Dermis blood vessel endothelial cell (primary cell): ENCODE data around the gene PXDN. TPM values are rescaled to one million over a fixed set of nuclear protein-coding genes. Genes with fewer than 3 reads are reported as not detected.
"Not testable (repeated sequence)": the region's sequence is repeated elsewhere in the genome, so short reads cannot be mapped to it uniquely, and the experiment has no call there.

Experiments
- DNase-seq: peaks from one replicate; pipeline ENCODE4 v3.0.0; 2010
- total RNA-seq: library from RNA; depleted of rRNA; stranded (reverse); fragments of >200 nt; gene quantifications from 2 replicates; pipeline ENCODE4 v1.2.3, GENCODE V29; 2014

The PXDN gene
- total RNA-seq, 1 donor from 2014 or later, result 563 TPM

DNA sequence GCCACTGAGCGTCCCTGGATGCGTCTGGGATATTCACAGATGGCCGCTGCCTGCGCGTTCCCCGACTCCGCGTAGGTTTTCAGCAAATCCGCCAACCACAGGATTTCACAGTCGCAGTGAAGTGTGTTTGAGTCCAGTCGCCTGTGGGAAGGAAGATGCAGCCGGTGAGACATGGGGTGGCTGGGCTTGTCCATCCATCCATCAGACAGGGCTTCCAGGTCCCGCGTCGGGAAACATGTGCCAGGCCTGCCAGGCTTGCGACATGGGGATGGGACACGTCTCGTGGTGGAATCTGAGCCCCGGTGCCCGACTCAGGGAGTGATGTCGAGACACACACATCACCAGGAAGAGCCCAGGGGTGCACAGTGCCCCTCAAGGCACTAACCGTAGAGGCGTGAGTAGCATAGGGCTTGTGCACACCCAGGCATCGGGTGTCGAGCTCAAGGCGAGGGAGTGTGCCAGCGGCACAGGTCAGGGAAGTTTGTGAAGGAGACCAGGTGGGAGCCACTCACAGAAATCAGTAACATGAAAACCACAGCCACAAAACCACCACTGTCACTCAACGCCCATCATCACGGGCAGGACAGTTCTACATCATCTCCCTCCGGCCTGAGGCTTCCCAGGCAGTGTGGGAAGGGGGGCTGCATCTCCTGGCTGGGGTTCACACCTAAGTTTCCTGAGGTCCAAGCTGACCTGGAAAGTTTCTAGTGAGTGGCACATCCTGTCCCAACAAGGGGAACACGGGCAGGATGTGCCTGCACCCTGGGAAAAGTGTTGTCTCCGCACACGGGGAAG lies 63.9 kb downstream of the PXDN start:
- DNase-seq, result no peak

DNA sequence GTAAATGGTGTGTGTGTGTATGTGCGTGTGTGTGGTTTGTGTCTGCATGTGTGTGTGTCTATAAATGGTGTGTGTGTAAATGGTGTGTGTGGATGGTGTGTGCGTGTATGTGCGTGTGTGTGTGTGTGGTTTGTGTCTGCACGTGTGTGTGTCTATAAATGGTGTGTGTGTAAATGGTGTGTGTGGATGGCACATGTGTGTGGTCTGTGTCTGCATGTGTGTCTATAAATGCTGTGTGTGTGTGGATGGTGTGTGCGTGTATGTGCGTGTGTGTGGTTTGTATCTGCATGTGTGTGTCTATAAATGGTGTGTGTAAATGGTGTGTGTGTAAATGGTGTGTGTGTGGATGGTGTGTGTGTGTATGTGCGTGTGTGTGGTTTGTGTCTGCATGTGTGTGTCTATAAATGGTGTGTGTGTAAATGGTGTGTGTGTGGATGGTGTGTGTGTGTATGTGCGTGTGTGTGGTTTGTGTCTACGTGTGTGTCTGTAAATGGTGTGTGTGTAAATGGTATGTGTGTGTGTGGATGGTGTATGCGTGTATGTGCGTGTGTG lies 64.8 kb downstream of the PXDN start:
- not testable (repeated sequence) for DNase-seq

- not testable (repeated sequence) for DNase-seq
Measured at GRCh38 chr2:1679065-1679464, 65.2 kb downstream of the PXDN start.

DNA sequence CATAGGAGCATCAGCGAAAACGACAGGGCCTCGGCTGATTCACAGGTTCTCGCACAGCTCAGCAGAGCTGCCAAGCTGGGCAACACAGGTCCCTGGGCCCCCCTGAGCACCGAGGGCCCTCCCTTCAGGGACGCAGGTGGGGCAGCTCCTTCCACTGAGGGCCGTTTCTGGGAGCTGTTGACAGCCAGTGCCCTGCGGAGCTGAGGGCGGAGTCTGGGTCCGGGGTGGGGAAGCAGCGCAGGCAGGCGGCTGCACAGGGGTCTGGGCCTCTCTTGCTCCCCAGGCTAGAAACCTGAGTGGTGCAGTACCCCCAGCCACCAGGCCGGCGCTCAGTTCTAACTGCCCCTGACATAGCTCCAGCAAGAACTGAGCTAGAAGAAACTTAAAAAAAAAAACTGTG lies 65.7 kb downstream of the PXDN start:
- DNase-seq, result no peak

DNA sequence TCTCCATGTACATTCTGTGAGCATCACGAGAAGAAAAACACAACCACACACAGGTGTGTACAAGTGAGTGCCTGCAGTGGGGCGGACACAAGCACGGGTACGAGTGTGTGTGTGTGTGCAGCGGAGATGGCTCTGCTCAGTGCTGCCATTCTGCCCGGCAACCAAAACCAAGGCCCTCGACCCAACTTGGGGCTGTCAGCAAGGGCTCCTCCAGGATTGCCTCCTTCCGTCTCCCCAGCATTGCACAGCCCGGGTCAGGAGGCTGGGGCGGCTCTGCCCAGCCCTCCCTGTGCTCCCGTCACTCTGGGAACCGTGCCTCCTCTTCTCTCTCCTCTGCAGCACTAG lies 66.5 kb downstream of the PXDN start:
- DNase-seq, result no peak

DNA sequence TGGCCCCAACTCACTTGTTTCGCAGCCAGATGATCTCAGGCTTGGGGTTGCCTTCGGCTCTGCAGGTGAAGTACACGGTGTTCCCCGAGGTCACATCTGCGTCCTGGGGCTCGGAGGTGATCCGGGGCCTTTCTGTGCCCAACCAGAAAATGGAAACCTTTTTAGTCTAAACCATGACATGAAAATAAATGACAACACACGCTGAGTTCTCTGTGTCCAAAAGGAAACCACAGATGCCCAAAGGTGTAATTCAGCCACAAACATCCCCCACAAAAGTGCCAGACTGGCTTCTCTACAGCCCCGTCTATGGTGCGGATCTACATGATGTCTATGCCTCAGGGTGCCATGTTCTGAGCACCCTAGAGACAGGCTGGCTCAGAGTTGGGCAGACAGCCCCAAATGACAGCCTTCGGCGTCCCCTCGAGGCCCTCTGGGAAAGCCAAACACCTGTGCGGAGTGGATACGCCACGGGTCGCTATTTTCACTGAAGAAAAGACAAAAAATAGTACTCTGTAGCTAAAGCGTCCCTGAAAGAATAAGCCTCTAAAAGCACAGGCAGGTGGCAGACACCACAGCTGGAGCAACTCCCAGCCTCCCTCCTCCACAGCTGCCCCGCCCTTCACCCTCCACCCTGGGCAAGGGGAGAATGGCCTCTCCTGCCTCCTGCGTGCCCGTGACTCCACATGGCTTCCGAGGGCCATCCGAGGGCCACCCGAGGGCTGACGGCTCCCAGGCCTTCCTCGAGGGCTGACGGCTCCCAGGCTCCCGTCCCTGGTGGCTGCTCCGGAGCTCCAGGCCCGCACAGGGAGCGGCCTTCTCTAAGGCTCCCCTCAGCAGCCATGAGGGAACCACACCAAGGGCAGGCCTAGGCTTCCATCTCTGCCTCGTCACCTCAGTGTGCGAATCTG lies 67.1 kb downstream of the PXDN start:
- DNase-seq, result no peak

DNA sequence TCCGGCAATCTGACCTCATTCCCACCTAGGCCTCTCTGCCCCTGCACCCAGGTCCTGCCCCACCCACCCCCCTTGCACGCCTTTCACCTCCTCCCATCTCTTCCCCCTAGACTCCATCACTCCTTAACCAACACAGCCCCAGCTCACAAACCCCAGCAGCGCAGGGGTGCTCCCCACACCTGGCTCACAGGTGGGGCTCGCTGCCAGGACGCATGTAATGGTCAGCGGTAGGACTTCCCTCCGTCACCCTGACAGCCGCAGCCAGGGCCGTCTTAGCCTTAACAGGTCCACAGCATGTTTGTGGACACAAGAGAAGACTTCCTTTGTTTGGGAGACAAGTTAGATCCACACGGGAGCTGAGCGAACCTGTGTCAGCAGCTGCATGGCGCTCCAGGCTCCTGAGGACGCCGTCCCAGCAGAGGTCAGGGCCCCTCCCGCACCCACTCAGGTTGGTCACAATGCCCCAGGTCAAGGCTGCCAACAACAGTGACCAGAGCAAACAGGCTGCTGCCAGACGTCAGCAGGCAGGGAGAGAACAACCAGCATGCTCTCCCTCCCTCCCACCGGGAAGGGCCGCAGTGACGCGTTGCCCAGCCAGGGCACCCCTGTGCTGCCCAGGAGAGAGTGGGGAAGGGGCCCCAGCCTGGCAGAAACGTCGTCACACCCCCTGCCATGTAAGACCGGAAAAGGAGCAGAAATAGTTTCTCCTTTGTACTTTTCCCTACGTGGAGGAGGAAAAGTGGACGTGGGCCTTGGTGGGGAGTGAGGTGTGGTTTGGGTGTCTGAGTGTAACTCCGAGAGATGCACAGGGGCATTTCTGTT lies 68.0 kb downstream of the PXDN start:
- no peak for DNase-seq

DNA sequence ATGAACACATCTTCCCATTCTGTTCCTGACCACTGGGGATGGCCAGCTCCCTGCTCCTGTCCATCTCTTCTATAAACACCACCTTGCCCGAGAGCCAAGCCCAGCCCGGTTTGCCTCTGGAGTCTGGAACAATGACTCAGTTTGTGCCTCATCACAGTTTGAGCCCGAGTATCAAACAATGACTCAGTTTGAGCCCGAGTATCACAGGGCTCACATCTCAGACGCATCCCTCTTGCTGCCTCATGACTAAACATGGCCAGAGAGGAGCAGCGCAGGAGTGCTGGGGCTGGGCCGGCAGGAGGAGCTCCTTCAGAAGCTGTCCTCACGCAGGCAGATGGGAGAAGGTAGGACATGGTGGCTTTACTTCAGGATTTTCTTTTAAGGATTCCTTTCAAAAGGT lies 68.7 kb downstream of the PXDN start:
- DNase-seq, result peak; percentile 74

DNA sequence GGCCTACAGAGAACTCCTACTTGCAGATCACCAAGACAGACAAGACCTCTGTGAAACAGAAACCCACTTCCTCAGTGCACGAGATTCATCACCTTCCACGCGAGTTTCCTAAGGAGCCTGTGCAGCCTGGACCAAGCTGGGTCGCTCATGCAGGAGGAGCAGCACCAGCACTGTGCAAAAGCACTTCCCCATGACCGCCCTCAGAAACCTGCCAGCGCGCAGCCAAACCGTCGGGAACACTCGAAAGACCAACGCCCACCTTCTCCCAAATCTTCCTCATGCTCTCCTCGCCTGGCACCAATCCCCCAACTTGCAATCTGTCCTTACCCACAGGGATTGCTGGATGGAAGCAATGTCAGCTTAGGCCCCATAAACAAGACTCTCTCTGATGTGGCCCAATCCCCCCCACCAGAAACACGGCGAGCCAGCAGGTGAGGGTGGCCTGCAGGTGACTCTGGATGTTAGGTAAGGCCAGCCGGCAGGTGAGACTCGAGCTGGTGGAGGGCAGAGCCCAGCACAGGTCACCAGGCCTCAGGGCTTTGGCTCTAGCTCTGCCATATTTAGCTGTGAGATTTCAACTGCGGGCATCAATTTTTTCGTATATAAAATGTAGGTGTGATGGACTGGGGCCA lies 69.4 kb downstream of the PXDN start:
- DNase-seq, result no peak

- DNase-seq, result no peak
Measured at GRCh38 chr2:1674276-1674675, 70.0 kb downstream of the PXDN start.

DNA sequence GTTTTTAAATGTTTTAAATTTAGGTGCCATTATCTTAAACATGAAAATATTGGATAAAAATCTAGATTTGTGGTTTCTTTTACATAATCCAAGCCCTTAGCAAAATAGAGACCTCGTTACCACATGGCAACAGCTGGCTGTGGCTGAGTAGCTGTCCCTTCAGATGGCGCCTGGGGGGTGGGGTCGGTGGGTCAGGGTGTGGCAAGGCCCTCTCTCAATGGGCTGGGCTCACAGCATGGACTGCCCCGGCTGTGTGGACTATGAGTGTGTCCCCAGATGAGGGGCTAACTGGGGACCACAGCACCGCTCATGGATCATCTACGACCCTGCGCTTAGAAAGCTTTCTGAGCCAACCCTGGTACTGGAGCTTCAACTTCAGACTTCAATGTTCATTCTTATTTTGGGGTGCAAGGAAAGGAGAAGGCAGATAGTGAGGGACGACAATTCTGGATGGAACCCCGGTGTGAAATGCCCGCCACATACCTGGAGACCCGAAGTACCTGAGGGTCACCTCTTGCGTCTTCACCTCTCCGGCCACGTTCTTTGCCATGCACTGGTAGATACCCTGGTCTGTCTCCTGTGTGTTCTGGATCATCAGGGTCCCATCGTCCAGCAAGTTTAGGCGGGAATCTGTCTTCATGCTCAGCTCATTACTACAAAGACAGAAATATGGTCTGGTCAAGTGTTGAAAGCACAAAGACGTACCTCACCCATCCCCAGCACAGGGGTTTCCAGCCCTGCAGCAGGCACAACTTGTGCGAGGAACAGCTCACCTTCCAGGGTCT lies 71.0 kb downstream of the PXDN start:
- DNase-seq, result no peak

DNA sequence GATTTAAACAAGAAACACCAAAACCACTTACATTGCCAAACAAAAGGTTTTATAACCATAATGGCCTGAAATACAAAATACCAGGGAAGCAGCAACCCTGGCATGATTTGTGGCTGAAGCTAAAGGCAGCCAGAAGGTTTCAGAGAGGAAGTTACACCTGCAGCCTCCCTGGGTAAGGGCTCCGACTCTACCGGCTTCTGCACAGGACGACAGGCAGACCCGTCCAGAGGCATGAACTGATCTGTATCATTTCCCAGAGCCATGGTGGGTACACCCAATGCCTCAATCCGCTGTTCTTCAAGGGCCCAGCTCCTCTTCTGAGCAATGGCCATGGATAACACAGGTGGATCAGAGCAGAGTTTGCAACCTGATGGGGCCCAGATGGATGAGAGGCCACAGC lies 71.6 kb downstream of the PXDN start:
- DNase-seq, result no peak

DNA sequence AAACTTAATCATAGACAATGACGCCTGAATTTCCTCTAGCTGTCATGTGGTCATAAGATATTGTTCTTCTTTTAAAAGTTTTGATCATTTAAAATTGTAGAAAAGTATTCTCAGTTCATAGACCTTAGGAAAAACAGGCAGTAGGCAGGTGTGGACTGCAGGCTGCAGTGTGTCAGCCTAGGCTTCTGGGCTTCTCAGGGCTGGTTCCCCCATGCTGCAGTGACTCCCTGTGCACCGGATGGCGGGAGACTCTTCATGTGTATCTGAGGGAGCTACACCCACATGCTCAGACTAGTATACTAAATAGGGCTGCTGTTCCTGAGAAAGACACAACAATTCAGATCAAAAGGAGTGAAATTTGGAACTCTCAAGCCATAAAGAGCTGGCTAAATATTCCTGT lies 72.4 kb downstream of the PXDN start:
- no peak for DNase-seq

DNA sequence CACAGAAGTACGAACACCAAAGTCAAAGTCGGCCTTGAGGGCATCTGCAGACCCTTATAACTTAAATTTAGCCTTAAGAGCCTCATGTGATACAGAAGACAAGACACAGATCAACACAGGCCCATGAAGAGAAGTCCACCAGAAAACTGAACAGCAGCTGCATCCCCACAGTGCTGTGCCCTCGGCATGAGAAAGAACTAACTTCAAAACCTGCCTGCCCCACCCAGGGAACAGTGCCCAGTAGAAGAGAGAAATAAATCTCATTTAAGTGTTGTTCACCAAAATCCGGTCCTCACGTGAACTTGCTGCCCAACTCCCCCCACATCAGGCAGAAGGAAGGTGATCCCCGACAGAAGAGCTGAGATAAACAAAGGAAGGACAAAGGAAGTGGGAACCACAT lies 73.7 kb downstream of the PXDN start:
- no peak for DNase-seq

- DNase-seq, result no peak
Measured at GRCh38 chr2:1665761-1666505, 78.4 kb downstream of the PXDN start.

GRCh38 chr2:1664698-1665097 lies 79.6 kb downstream of the PXDN start:
- DNase-seq, result no peak

GRCh38 chr2:1664076-1664605 lies 80.2 kb downstream of the PXDN start:
- no peak for DNase-seq

GRCh38 chr2:1663621-1664020 lies 80.7 kb downstream of the PXDN start:
- no peak for DNase-seq

DNA sequence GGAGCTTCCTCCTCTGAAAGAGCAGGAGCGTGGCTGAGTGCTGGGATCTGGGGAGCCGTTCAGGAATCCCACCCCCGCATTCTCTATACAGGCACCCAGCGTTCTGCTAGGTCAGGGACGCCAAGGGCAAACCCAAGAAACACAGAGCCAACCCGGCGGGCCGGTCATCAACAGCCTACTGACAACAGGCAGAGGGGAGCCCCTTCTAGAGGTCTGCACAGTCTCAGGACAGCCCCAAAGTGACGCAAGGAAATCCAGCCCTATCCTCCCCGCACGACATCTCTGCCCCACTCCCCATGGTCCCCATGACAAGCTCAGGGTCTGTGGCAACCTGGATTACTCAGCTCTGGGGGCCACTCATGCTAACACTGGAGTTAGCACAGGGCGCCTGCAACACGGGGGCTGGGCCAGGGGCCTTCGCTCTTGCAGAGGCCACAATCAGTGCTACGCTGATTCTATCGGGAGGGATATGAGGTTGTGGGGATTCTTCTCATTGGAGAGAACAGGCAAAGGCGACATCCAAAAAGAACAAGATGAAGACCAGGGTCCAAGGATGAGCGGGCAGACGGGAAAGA lies 81.6 kb downstream of the PXDN start:
- no peak for DNase-seq
